ENCODE measurements around the gene PSMD11.
"Not testable (repeated sequence)": the region's sequence is repeated elsewhere in the genome, so short reads cannot be mapped to it uniquely, and the experiment has no call there.

The PSMD11 gene

GRCh38 chr17:32444301-32445073 is at the start of gene PSMD11:
Gene PSMD11, plus strand, starts transcription at chr17:32444510. Its CDS starts 14 bp downstream, at chr17:32444524.
- peak; percentile 77 for FAIRE-seq

- no peak for FAIRE-seq
Measured at GRCh38 chr17:32396343-32396742, 48.0 kb upstream of the PSMD11 start.

- no peak for FAIRE-seq
Measured at GRCh38 chr17:32398946-32399345, 45.4 kb upstream of the PSMD11 start.

GRCh38 chr17:32410085-32410484 is 34.2 kb upstream of the PSMD11 start:
- FAIRE-seq: not testable (repeated sequence)

- peak; percentile 55 for FAIRE-seq
Measured at GRCh38 chr17:32426894-32427293, 17.4 kb upstream of the PSMD11 start.

- FAIRE-seq: no peak
Measured at GRCh38 chr17:32429598-32429997, 14.7 kb upstream of the PSMD11 start.

GRCh38 chr17:32440722-32441121 is 3.6 kb upstream of the PSMD11 start:
- FAIRE-seq: no peak

GRCh38 chr17:32441886-32442285 is 2.4 kb upstream of the PSMD11 start:
- no peak for FAIRE-seq

- FAIRE-seq: no peak
Measured at GRCh38 chr17:32443827-32444300, 446 bp upstream of the PSMD11 start.

- no peak for FAIRE-seq
Measured at GRCh38 chr17:32445074-32445415, 735 bp downstream of the PSMD11 start.

GRCh38 chr17:32445497-32445896 is 1.2 kb downstream of the PSMD11 start:
- no peak for FAIRE-seq

GRCh38 chr17:32445971-32446370 is 1.7 kb downstream of the PSMD11 start:
- no peak for FAIRE-seq

GRCh38 chr17:32446949-32447348 is 2.6 kb downstream of the PSMD11 start:
- no peak for FAIRE-seq

- FAIRE-seq: no peak
Measured at GRCh38 chr17:32449963-32450362, 5.7 kb downstream of the PSMD11 start.

- FAIRE-seq: not testable (repeated sequence)
Measured at GRCh38 chr17:32450379-32450778, 6.1 kb downstream of the PSMD11 start.

- no peak for FAIRE-seq
Measured at GRCh38 chr17:32451879-32452278, 7.6 kb downstream of the PSMD11 start.

GRCh38 chr17:32452281-32452680 is 8.0 kb downstream of the PSMD11 start:
- FAIRE-seq: no peak

- no peak for FAIRE-seq
Measured at GRCh38 chr17:32453370-32453769, 9.1 kb downstream of the PSMD11 start.

- FAIRE-seq: no peak
Measured at GRCh38 chr17:32458371-32458770, 14.1 kb downstream of the PSMD11 start.

GRCh38 chr17:32460054-32460453 is 15.7 kb downstream of the PSMD11 start:
- FAIRE-seq: no peak

GRCh38 chr17:32461498-32461852 is 17.2 kb downstream of the PSMD11 start:
- no peak for FAIRE-seq

- no peak for FAIRE-seq
Measured at GRCh38 chr17:32461853-32462617, 17.7 kb downstream of the PSMD11 start.

- no peak for FAIRE-seq
Measured at GRCh38 chr17:32463304-32463703, 19.0 kb downstream of the PSMD11 start.

GRCh38 chr17:32464374-32464773 is 20.1 kb downstream of the PSMD11 start:
- no peak for FAIRE-seq
